Transverse colon (tissue), 4 donors: Measurements from ENCODE around the gene TPPP.
"Not testable (repeated sequence)": the region's sequence is repeated elsewhere in the genome, so short reads cannot be mapped to it uniquely, and the experiment has no call there.

Experiments used
- CTCF ChIP-seq, 5 experiments: fragments of 200-600 bp in 3 of 5; fragments of 450-650 bp in 2 of 5; sonication (generic) in 3 of 5; IDR thresholded peaks; 1 replicate in 2 of 5; 2 replicates in 3 of 5; pipeline ENCODE4 v1.5.1; 2016 to 2017; ENCODE audit warnings: antibody characterized with exemption in 5 of 5, inconsistent platforms in 3 of 5, mild to moderate bottlenecking in 2 of 5, moderate library complexity in 1 of 5
- EP300 ChIP-seq: sonication (generic); formaldehyde crosslinking; IDR thresholded peaks from one replicate; pipeline ENCODE4 v1.6.1; 2017; ENCODE audit warnings: antibody characterized with exemption, low read depth
- POLR2A ChIP-seq: fragments of 450-650 bp; IDR thresholded peaks from one replicate; pipeline ENCODE4 v1.6.1; 2016; ENCODE audit warnings: antibody characterized with exemption, mild to moderate bottlenecking, moderate library complexity
- POLR2AphosphoS5 ChIP-seq, 3 donors: sonication (generic); formaldehyde crosslinking; IDR thresholded peaks; one replicate each; pipeline ENCODE4 v1.6.1; 2016; ENCODE audit warnings: antibody characterized with exemption in 3 of 3

DNA sequence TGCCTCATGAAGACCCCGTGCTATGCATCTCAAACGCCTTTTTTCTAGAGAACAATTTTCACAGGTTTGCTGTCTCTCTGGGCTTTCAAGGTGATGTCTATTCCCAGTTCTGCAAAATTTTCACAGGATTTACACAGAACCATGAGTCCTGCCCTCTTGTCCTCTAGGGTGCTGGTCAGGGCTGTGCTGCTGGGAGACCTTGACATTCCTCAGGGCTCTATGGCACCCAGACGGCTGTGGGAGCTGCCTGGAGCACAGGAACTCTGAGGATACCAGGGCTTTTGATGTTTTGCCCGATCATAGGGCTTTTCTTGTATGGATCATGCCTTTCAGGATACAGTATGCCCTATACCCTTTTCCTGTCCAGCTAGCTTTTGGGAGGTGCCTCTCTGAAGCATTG is 22.5 kb upstream of the TPPP start:
- not testable (repeated sequence) for TF ChIP-seq CTCF (IDR thresholded peaks at IDR 0.05); POLR2A; POLR2AphosphoS5 (IDR thresholded peaks at IDR 0.05); EP300
